ENCODE data around the gene SNED1.
"Not testable (repeated sequence)": the region's sequence is repeated elsewhere in the genome, so short reads cannot be mapped to it uniquely, and the experiment has no call there.

Gene SNED1

GRCh38 chr2:240965296-240965904 is 33.0 kb upstream of the SNED1 start:
- Mint-ChIP-seq H3K4me1 (no peaks in the 10 kb centered on the region), H3K9me3 (peaks cover 3 to 4% of the 10 kb centered on the region in 2 donors), H3K36me3 (no peaks in the 10 kb centered on the region), H3K27me3 (peaks cover 6 to 8% of the 10 kb centered on the region in 2 donors), H3K4me3 (no peak overlapping the region), H3K27ac (no peak overlapping the region)
- DNase-seq (no peak), ATAC-seq (replicated peaks) (no peak)

- H3K27me3 Mint-ChIP-seq = peaks cover 6% of the 10 kb centered on the region in 2 donors
- DNase-seq (no peak), ATAC-seq (replicated peaks) (no peak)
- H3K4me1 Mint-ChIP-seq = no peaks in the 10 kb centered on the region
- no peak overlapping the region for H3K27ac Mint-ChIP-seq
- H3K36me3 Mint-ChIP-seq = no peaks in the 10 kb centered on the region
- no peak overlapping the region for H3K4me3 Mint-ChIP-seq
- H3K9me3 Mint-ChIP-seq = peaks cover 3 to 5% of the 10 kb centered on the region in 2 donors
Measured at GRCh38 chr2:240965905-240966456, 32.4 kb upstream of the SNED1 start.

GRCh38 chr2:240966457-240966905 is 31.9 kb upstream of the SNED1 start:
- H3K27me3 Mint-ChIP-seq = peaks cover 7 to 11% of the 10 kb centered on the region in 2 donors
- ATAC-seq (replicated peaks) = no peak
- H3K4me3 Mint-ChIP-seq = no peak overlapping the region

GRCh38 chr2:240966906-240967680 is 31.3 kb upstream of the SNED1 start:
- no peak overlapping the region for H3K4me3 Mint-ChIP-seq
- no peaks in the 10 kb centered on the region for H3K36me3 Mint-ChIP-seq
- ATAC-seq (replicated peaks) = no peak
- H3K27me3 Mint-ChIP-seq = peaks cover 12 to 17% of the 10 kb centered on the region in 2 donors
- DNase-seq = no peak
- no peak overlapping the region for H3K27ac Mint-ChIP-seq
- peaks cover 3 to 5% of the 10 kb centered on the region in 2 donors for H3K9me3 Mint-ChIP-seq
- no peaks in the 10 kb centered on the region for H3K4me1 Mint-ChIP-seq

More at GRCh38 chr2:240966457-240966905, 31.9 kb upstream of the SNED1 start:
- Mint-ChIP-seq H3K27ac (no peak overlapping the region), H3K36me3 (no peaks in the 10 kb centered on the region), H3K9me3 (peaks cover 3 to 5% of the 10 kb centered on the region in 2 donors), H3K4me1 (no peaks in the 10 kb centered on the region)
- no peak for DNase-seq

- H3K27me3 Mint-ChIP-seq = peaks cover 12 to 22% of the 10 kb centered on the region in 2 donors
- H3K9me3 Mint-ChIP-seq = peaks cover 3 to 5% of the 10 kb centered on the region in 2 donors
- H3K4me3 Mint-ChIP-seq = no peak overlapping the region
- H3K36me3 Mint-ChIP-seq = no peaks in the 10 kb centered on the region
- no peak overlapping the region for H3K27ac Mint-ChIP-seq
- ATAC-seq (replicated peaks) (no peak), DNase-seq (no peak)
- H3K4me1 Mint-ChIP-seq = no peaks in the 10 kb centered on the region
Measured at GRCh38 chr2:240967681-240968621, 30.5 kb upstream of the SNED1 start.

DNA sequence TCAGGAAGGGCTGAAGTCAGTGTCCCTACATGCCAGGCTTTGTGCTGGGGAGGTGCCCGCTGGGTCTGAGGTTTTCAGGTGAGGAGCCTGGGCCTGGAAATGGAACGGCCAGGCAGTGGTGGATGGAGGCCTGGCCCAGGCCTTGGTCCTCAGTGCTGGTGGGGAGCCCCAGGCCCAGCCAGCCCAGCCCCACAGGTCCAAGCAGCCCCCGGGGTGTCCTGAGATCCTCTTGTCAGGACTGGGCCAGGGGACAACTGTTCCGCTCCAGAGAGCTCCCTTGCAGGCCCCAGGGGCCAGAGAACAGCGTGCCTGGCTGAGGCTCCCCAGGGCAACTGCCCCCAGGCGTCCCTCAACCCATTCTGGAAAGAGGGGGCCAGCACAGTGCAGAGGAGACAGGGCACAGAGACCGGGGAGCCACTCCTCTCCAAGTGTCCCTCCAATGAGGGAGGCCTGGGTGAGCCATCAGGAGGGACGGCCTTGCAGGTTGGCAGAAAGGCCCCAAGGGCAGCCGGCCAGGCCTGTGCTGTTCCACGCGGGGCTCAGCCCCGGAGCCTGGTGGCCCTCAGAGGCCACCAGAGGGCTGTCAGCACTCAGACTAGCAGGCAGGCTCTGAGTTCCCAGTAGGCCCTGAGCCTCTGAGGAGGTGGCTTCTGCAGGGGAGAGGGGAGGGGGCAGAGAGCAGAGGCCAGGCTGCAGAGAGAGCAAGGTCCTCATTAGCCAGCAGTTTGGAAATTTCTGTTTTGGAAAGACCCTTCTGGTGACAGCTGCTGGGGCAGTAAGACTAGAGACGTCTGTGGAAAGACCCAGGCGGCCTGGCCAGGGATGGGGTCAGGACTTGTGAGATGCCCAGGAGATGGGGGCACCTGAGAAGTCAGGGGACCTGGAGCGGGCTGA is 29.4 kb upstream of the SNED1 start:
- no peak overlapping the region for H3K4me3 Mint-ChIP-seq
- peak in 1 of 2 donors; percentile 27 for ATAC-seq (replicated peaks)
- no peak for DNase-seq
- peaks cover 13 to 32% of the 10 kb centered on the region in 2 donors for H3K27me3 Mint-ChIP-seq
- H3K9me3 Mint-ChIP-seq = peaks cover 3 to 7% of the 10 kb centered on the region in 2 donors
- no peaks in the 10 kb centered on the region for H3K4me1 Mint-ChIP-seq
- H3K27ac Mint-ChIP-seq = no peak overlapping the region
- H3K36me3 Mint-ChIP-seq = peaks cover 0 to 2% of the 10 kb centered on the region in 2 donors

DNA sequence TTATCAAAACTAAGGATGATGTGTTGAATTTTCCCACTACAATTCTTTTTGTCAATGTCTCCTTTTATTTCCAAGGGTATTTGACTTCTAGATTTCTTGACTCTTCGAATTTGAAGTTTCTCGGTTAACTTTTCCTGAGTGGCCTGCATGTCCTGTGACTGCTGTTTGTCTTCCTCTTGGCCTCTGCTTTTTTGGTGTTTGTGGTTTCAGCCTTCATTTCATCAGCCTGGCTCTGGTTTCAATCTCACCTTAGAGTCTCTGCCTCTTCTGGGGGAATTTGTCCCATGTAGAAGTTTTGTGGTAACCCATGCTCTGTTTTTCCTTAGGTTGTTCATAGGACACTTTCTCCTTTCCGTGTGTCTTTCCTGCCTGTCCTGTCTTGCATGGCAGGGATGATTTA is 28.3 kb upstream of the SNED1 start:
- DNase-seq = no peak
- Mint-ChIP-seq H3K9me3 (peaks cover 3 to 8% of the 10 kb centered on the region in 2 donors), H3K4me3 (no peak overlapping the region), H3K36me3 (peaks cover 0 to 3% of the 10 kb centered on the region in 2 donors), H3K27me3 (peaks cover 18 to 40% of the 10 kb centered on the region in 2 donors), H3K4me1 (no peaks in the 10 kb centered on the region), H3K27ac (no peak overlapping the region)
- ATAC-seq (replicated peaks) = no peak

GRCh38 chr2:240970816-240971215 is 27.6 kb upstream of the SNED1 start:
- ATAC-seq (replicated peaks) (no peak), DNase-seq (no peak)
- Mint-ChIP-seq H3K4me3 (no peak overlapping the region), H3K4me1 (no peaks in the 10 kb centered on the region), H3K27me3 (peaks cover 22 to 41% of the 10 kb centered on the region in 2 donors), H3K9me3 (peaks cover 3 to 8% of the 10 kb centered on the region in 2 donors), H3K27ac (no peak overlapping the region), H3K36me3 (peaks cover 0 to 3% of the 10 kb centered on the region in 2 donors)

DNA sequence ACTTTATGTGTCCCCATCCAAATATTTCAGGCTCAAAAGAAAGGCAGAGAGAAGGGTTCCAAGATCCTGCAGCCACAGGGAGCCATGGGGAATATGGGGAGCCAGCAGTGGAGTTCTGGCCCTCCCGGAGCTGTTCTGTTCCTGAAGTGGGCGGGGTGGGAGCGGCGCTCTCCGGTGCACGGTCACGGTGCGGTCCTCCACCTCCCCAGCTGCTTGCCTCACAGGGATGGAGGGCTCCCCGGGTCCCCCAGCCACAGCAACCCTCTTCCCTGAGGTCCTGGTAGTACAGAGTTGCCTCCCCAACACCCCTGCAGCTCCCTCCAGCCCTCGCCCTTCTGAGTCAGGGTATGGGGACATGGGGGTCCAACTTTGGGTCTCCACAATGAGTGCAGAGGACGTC is 26.2 kb upstream of the SNED1 start:
- H3K27me3 Mint-ChIP-seq = peaks cover 22 to 41% of the 10 kb centered on the region in 2 donors
- ATAC-seq (replicated peaks) (no peak), DNase-seq (no peak)
- H3K4me3 Mint-ChIP-seq = no peak overlapping the region
- H3K27ac Mint-ChIP-seq = no peak overlapping the region
- peaks cover 3 to 8% of the 10 kb centered on the region in 2 donors for H3K9me3 Mint-ChIP-seq
- peaks cover 0 to 3% of the 10 kb centered on the region in 2 donors for H3K36me3 Mint-ChIP-seq
- no peaks in the 10 kb centered on the region for H3K4me1 Mint-ChIP-seq

DNA sequence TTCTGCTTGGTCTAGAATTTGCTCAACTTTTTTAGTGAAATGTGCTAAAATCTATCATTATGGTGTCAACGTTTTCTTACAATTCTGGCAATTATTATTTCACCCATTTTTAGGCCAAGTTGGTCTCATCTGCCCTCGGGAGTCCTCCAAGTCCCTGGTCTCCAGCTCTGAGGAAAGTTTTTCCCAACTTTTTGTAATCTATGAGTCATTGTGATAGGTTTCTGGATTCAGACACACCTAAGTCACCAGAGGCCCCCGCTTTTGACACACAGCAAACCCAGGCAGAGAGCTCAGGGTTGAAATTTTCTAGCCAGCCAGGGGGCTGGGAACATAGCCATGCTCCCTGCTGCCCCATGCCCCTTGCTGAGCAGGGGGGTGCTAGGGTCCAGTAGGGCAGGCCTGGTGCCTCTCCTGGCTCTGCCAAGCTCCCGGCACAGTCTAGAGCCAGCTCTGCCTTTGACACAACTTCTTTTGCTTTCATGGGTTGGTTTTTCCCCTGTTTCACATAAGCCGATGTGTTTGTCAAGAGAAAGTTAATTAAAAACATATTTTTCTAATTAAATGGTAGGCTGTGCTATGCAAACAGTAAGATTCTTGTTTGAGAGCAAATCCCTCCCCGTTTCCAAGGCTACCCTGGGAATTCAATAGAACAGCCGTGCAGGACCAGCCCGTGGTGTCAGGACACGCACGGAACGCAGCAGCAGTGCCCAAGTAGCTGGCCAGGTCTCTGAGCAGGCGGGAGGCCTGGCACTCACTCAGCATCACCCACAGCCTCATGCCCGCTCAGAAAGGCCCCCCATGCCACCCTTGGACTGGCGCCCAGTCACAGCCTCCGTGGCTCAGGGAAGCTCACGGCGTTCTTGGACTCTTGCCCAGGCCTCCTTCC is 25.5 kb upstream of the SNED1 start:
- Mint-ChIP-seq H3K4me3 (no peak overlapping the region), H3K27ac (no peak overlapping the region), H3K4me1 (no peaks in the 10 kb centered on the region), H3K9me3 (peaks cover 3 to 8% of the 10 kb centered on the region in 2 donors), H3K36me3 (peaks cover 0 to 3% of the 10 kb centered on the region in 2 donors), H3K27me3 (peaks cover 22 to 41% of the 10 kb centered on the region in 2 donors)
- DNase-seq (no peak), ATAC-seq (replicated peaks) (no peak)

- H3K4me1 Mint-ChIP-seq = no peaks in the 10 kb centered on the region
- ATAC-seq (replicated peaks) (no peak), DNase-seq (no peak)
- H3K27me3 Mint-ChIP-seq = peaks cover 22 to 41% of the 10 kb centered on the region in 2 donors
- H3K36me3 Mint-ChIP-seq = peaks cover 0 to 3% of the 10 kb centered on the region in 2 donors
- no peak overlapping the region for H3K27ac Mint-ChIP-seq
- peaks cover 3 to 8% of the 10 kb centered on the region in 2 donors for H3K9me3 Mint-ChIP-seq
- H3K4me3 Mint-ChIP-seq = no peak overlapping the region
Measured at GRCh38 chr2:240974771-240975572, 23.4 kb upstream of the SNED1 start.

GRCh38 chr2:240975903-240976302 is 22.5 kb upstream of the SNED1 start:
- peaks cover 22 to 41% of the 10 kb centered on the region in 2 donors for H3K27me3 Mint-ChIP-seq
- H3K36me3 Mint-ChIP-seq; H3K27ac Mint-ChIP-seq; DNase-seq; H3K4me3 Mint-ChIP-seq; H3K4me1 Mint-ChIP-seq; ATAC-seq (replicated peaks); H3K9me3 Mint-ChIP-seq: not testable (repeated sequence)

All from stimulated activated naive B cell treated with anti-CD40 and anti-IgM and Interleukin-4, amounts not matched to agents 10 μg/mL and 1 μg/mL and 100 μg/mL, for 72 hours (primary cell).